HG03432 (cell line): ENCODE data around the gene GNG4.

Experiments
- ATAC-seq: cut with Tn5 transposase; IDR thresholded peaks from one replicate; pipeline ENCODE4 v1.9.1; 2021; ENCODE audit warnings: mild to moderate bottlenecking, moderate library complexity; ENCODE audit not compliant: unreplicated experiment

The GNG4 gene

DNA sequence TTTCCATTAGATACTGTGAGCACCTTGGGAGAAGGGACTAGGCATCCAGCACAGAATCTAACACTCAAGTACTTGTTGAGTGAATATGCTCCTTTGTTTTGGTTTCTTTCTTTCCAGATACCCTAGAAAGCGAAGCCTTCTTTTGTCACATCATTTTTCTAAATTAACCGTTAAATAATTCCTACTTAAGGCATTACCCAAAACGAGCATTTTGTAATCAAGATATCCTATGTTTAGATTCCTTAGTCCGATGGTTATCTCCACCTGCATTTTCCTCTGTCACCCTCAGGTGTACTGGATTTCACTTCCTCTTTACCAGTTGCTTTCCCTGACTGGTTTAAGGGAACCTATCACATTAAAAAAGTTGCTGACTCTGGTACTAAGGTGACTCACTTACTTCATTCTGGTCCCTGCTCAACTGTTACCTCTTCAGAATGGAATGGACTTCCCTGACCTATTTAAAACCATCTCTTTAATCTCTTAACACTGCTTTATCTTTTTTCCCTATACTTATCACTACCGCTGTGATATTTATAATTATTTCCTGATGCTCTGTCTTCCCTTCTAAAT lies 148.5 kb downstream of the GNG4 start:
- ATAC-seq, result no peak
